ENCODE measurements around the gene PGAP3.

GRCh38 chr17:39639043-39639442 lies 48.8 kb downstream of the PGAP3 start:
- TF ChIP-seq, protein P1, sequence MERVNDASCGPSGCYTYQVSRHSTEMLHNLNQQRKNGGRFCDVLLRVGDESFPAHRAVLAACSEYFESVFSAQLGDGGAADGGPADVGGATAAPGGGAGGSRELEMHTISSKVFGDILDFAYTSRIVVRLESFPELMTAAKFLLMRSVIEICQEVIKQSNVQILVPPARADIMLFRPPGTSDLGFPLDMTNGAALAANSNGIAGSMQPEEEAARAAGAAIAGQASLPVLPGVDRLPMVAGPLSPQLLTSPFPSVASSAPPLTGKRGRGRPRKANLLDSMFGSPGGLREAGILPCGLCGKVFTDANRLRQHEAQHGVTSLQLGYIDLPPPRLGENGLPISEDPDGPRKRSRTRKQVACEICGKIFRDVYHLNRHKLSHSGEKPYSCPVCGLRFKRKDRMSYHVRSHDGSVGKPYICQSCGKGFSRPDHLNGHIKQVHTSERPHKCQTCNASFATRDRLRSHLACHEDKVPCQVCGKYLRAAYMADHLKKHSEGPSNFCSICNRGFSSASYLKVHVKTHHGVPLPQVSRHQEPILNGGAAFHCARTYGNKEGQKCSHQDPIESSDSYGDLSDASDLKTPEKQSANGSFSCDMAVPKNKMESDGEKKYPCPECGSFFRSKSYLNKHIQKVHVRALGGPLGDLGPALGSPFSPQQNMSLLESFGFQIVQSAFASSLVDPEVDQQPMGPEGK (CRISPR knock-in tag; IDR thresholded peaks at IDR 0.05; ENCODE audit: borderline replicate concordance) = no peak
- no peak for TF ChIP-seq BACH2 (CRISPR knock-in tag; IDR thresholded peaks at IDR 0.05; ENCODE audit: borderline replicate concordance)
- no peak for TF ChIP-seq ZC3H10 (CRISPR knock-in tag; IDR thresholded peaks at IDR 0.05)
- TF ChIP-seq ZFP3 (CRISPR knock-in tag; IDR thresholded peaks at IDR 0.05) = no peak
- TF ChIP-seq ARNTL (CRISPR knock-in tag; IDR thresholded peaks at IDR 0.05; ENCODE audit: borderline replicate concordance, low read depth) = no peak

All from SK-N-SH treated with all-trans-retinoic acid at 6 μM for 48 hours (cell line).